H1 (cell line): ENCODE data around the gene KRTAP11-1. TPM values are rescaled to one million over a fixed set of nuclear protein-coding genes. Genes with fewer than 3 reads are reported as not detected.

ENCODE experiments used
- ATF2 ChIP-seq: IDR thresholded peaks from 2 replicates; pipeline ENCODE4 v1.6.1; 2012; ENCODE audit warnings: low read length, inconsistent platforms
- CBX8 ChIP-seq: fragments of 300-800, 300-1000 bp; sonication (generic); IDR thresholded peaks from 2 replicates; pipeline ENCODE4 v1.7.1; 2016; ENCODE audit warnings: low read depth, low read length, borderline replicate concordance
- CREB1 ChIP-seq: IDR thresholded peaks from 2 replicates; pipeline ENCODE4 v1.6.1; 2012; ENCODE audit warnings: inconsistent platforms
- polyA plus RNA-seq, 7 experiments: library from polyadenylated mRNA; depleted of rRNA in 3 of 7; stranded (reverse) in 5 of 7; unstranded in 2 of 7; fragments of >200 nt in 5 of 7; fragments of 200-250 nt in 2 of 7; gene quantifications; 1 replicate in 5 of 7; 2 replicates in 1 of 7; 4 replicates in 1 of 7; pipeline versions ENCODE4 v1.2.1 to v1.2.3, GENCODE V29; 2011 to 2013; ENCODE audit warnings: missing spikeins in 2 of 7, mixed read lengths in 2 of 7
- total RNA-seq: library from RNA; stranded (reverse); fragmentation: NEBNext Ultra II Directional; extraction: Animal tissue kit (Norgen Biotek cat#: 25700); gene quantifications from 2 replicates; pipeline ENCODE4 v1.2.1, GENCODE V29; 2021

The KRTAP11-1 gene
- total and polyA plus RNA-seq, 2 of the 8 experiments (the other 6 are each of a cell fraction or from before 2014, with no cell fraction given): not detected

DNA sequence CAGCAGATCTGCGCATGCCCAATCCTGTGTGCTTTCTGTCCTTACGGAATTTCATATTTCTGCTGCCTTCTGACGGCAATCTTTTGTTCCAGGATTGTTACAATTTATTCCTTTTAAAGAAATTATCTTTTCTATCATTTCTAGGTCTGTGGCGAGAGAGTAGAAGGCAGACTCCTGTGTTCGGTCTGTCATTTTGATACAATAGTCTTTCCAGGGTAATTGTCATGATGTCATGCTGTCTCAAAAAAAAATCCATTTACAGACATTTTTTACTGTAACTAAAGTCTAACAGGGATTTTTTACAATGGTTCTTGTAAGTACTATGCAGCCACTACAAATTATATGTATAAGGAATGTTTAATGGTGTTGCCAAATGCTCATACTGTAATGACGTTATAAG, 42.8 kb downstream of the KRTAP11-1 start (continued):
- TF ChIP-seq ATF2: no peak
- TF ChIP-seq CBX8: no peak
- no peak for TF ChIP-seq CREB1
